Measurements from ENCODE around the gene LONRF3.
A peak's percentile ranks its signal among the peaks of the same experiment; 100 is the strongest.

DNA sequence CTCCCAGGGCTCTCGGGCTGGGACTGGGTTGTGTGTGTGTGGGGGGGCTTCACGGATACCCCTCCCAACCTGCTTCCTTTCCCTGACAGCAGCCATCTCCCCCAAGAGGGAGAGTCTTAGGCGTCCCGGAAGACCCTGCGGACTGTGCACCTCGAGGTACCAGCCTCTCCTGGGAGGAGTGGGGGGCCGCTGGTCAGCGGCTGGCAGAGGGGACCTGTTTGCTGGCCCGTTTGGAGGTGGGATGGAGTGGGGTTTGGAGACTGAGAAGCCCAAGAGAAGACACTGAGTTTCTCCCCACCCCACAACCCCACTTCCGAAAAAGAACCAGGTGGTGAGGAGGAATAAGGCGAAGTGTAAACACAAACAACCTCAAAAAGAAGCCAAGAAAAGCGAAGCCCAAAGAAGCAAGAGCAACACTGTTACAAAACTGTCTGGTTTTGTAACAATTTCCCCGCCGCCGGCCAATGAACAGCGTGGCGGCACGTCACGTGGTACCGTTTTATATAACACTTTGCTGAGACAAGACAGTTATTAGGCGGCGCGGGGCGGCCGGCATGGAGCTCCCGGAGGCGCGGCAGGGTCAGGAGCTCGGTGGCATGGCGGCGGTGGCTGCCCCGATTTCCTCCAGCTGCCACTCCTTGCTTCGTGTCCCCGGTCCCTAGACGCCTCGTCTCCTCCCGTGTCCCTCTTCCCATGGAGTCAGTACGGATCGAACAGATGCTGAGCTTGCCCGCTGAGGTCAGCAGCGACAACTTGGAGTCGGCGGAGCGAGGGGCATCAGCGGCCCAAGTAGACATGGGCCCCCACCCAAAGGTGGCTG is at the start of gene LONRF3:
- peak; percentile 93 for TF ChIP-seq POLR2AphosphoS5 (IDR thresholded peaks at IDR 0.05)
- TF ChIP-seq, protein P1, sequence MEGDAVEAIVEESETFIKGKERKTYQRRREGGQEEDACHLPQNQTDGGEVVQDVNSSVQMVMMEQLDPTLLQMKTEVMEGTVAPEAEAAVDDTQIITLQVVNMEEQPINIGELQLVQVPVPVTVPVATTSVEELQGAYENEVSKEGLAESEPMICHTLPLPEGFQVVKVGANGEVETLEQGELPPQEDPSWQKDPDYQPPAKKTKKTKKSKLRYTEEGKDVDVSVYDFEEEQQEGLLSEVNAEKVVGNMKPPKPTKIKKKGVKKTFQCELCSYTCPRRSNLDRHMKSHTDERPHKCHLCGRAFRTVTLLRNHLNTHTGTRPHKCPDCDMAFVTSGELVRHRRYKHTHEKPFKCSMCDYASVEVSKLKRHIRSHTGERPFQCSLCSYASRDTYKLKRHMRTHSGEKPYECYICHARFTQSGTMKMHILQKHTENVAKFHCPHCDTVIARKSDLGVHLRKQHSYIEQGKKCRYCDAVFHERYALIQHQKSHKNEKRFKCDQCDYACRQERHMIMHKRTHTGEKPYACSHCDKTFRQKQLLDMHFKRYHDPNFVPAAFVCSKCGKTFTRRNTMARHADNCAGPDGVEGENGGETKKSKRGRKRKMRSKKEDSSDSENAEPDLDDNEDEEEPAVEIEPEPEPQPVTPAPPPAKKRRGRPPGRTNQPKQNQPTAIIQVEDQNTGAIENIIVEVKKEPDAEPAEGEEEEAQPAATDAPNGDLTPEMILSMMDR (IDR thresholded peaks at IDR 0.05), result no peak
- peak; percentile 90 to 93 for TF ChIP-seq POLR2A (IDR thresholded peaks at IDR 0.05)
- no peak for TF ChIP-seq EP300 (IDR thresholded peaks at IDR 0.05)
